ENCODE data around the gene RFX8. TPM values are rescaled to one million over a fixed set of nuclear protein-coding genes. Genes with fewer than 3 reads are reported as not detected.
A peak's percentile ranks its signal among the peaks of the same experiment; 100 is the strongest.

RFX8 gene
- total RNA-seq, 1 experiment from 2014 or later = 0.77 TPM

DNA sequence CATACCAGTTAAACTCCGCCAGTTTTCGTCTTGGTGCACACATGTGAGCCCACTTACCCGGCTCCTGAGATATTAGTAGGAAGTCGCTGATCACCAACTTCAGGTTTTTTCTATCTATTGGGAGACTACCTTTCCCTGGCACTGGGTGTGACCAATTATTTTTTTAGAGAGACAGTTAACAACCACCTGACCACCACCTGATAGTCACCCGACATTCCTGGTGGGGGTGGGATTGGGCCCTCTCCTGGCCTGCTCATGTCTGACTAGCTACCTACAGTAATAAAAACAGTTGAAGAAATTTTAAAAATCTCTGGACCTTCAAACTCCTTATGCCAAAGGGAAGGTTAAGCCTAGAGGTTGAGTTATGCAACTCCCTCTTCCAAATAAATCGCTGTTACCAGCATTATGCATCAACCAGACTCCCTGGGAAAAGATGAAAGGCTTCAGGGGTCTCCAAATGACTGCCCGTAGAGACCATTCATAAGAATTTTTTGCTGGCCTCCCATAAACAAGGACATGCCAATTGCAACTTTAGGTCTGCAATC, 115.4 kb downstream of the RFX8 start:
- CTCF ChIA-PET = no interaction called here
- Histone ChIP-seq H3K79me2 (ENCODE audit: low read length) (no peaks in the 10 kb centered on the region), H3K4me3 (ENCODE audit: low read length) (no peak overlapping the region), H2AFZ (ENCODE audit: low read length) (no peak overlapping the region), H3K9me3 (ENCODE audit: low read length) (no peaks in the 10 kb centered on the region), H3K9me2 (replicated peaks; ENCODE audit: low read length) (no peaks in the 10 kb centered on the region), H3K36me3 (ENCODE audit: low read depth, low read length) (no peaks in the 10 kb centered on the region), H3K4me2 (ENCODE audit: low read length) (peak overlapping the region; percentile 49), H3K27ac (ENCODE audit: low read length) (peak overlapping the region; percentile 88), H3F3A (ENCODE audit: low read length, unreplicated experiment) (no peaks in the 10 kb centered on the region), H3K4me1 (ENCODE audit: insufficient read depth, low read length) (peaks cover 61% of the 10 kb centered on the region), H3K9ac (ENCODE audit: low read length) (peak overlapping the region; percentile 61), H4K20me1 (ENCODE audit: low read length) (no peaks in the 10 kb centered on the region), H3K27me3 (ENCODE audit: low read length) (no peaks in the 10 kb centered on the region)
- no peak for DNase-seq
- no TSS peak for BruUV-seq (replicated peaks)
- POLR2A ChIA-PET (ENCODE audit: unreplicated experiment) = no interaction called here
- intact Hi-C loops (cut with micrococcal nuclease) = no loop called here
- TF ChIP-seq, protein P1, sequence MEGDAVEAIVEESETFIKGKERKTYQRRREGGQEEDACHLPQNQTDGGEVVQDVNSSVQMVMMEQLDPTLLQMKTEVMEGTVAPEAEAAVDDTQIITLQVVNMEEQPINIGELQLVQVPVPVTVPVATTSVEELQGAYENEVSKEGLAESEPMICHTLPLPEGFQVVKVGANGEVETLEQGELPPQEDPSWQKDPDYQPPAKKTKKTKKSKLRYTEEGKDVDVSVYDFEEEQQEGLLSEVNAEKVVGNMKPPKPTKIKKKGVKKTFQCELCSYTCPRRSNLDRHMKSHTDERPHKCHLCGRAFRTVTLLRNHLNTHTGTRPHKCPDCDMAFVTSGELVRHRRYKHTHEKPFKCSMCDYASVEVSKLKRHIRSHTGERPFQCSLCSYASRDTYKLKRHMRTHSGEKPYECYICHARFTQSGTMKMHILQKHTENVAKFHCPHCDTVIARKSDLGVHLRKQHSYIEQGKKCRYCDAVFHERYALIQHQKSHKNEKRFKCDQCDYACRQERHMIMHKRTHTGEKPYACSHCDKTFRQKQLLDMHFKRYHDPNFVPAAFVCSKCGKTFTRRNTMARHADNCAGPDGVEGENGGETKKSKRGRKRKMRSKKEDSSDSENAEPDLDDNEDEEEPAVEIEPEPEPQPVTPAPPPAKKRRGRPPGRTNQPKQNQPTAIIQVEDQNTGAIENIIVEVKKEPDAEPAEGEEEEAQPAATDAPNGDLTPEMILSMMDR (conservative IDR thresholded peaks at IDR 0.05; ENCODE audit: low read depth, low read length) = no peak
- TF ChIP-seq EZH2 (IDR thresholded peaks at IDR 0.05; ENCODE audit: low read length, unreplicated experiment) = no peak
- ATAC-seq = no peak

DNA sequence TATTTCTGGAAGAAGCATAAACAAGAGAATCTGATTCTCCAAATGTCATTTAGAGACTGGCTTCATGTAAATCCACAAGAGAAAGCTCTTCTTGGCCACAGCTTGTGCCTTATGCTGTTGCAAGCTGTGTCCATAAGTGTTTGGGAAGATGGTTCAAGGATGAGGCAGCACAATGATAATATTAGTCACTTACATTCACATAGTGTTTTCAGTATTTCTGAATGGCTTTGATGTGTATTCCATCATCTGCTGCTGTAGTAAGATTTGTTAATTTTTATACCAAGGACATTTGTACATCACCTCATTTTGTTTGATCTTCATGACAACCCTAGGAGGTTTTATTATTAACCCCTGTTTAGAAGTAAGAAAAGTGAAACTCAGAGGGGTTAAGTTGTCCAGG, 117.5 kb downstream of the RFX8 start:
- peak overlapping the region; percentile 94 for H3K27ac ChIP-seq (ENCODE audit: low read length)
- intact Hi-C loops (cut with micrococcal nuclease) = no loop called here

DNA sequence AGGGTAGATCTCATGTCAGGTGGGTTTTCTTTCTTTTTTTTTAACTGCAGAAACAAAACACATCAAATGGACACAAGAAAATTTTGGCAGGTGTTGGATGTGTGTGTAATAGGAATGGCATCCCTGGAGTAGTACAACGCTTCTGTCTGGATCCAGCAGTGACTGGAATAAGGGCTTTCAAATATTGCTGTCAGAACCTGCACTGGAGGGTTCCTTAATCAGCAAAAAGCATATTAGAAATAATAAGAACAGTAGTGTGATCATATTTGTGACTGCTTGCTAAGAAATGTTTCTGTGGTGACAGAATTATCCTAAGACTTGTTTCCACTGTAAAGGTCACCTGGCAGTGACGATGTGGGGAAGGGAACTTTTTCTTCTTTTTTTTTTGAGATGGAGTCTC, 118.4 kb downstream of the RFX8 start:
- TF ChIP-seq EZH2 (IDR thresholded peaks at IDR 0.05; ENCODE audit: low read length, unreplicated experiment) = no peak
- TF ChIP-seq, protein P1 (conservative IDR thresholded peaks at IDR 0.05; ENCODE audit: low read depth, low read length) = no peak
- TF ChIP-seq EZH2phosphoT487 (IDR thresholded peaks at IDR 0.05; ENCODE audit: borderline replicate concordance, low read length) = no peak
- Histone ChIP-seq H4K20me1 (ENCODE audit: low read length) (no peaks in the 10 kb centered on the region), H3K79me2 (ENCODE audit: low read length) (no peaks in the 10 kb centered on the region), H3K4me3 (ENCODE audit: low read length) (no peak overlapping the region), H3K4me2 (ENCODE audit: low read length) (peak overlapping the region; percentile 56), H3K9ac (ENCODE audit: low read length) (peak overlapping the region; percentile 73), H3F3A (ENCODE audit: low read length, unreplicated experiment) (no peaks in the 10 kb centered on the region), H3K36me3 (ENCODE audit: low read depth, low read length) (no peaks in the 10 kb centered on the region), H3K9me2 (replicated peaks; ENCODE audit: low read length) (no peaks in the 10 kb centered on the region), H3K9me3 (ENCODE audit: low read length) (no peaks in the 10 kb centered on the region), H3K27me3 (ENCODE audit: low read length) (no peaks in the 10 kb centered on the region), H3K4me1 (ENCODE audit: insufficient read depth, low read length) (peaks cover 57% of the 10 kb centered on the region), H3K27ac (ENCODE audit: low read length) (peak overlapping the region; percentile 94), H2AFZ (ENCODE audit: low read length) (no peak overlapping the region)
- ChIA-PET CTCF (no interaction called here), POLR2A (ENCODE audit: unreplicated experiment) (no interaction called here)
- intact Hi-C loops (cut with micrococcal nuclease) = no loop called here
- DNase-seq = peak; percentile 82
- no TSS peak for BruUV-seq (replicated peaks)
- peak; percentile 50 for ATAC-seq

More for the DNA sequence above, 117.5 kb downstream of the RFX8 start:
- no peak overlapping the region for H2AFZ ChIP-seq (ENCODE audit: low read length)
- H3K4me2 ChIP-seq (ENCODE audit: low read length) = no peak overlapping the region
- no peaks in the 10 kb centered on the region for H3K9me2 ChIP-seq (replicated peaks; ENCODE audit: low read length)
- no peak for DNase-seq
- no peaks in the 10 kb centered on the region for H4K20me1 ChIP-seq (ENCODE audit: low read length)
- no peaks in the 10 kb centered on the region for H3K79me2 ChIP-seq (ENCODE audit: low read length)
- no peak overlapping the region for H3K9ac ChIP-seq (ENCODE audit: low read length)
- CTCF ChIA-PET = no interaction called here
- TF ChIP-seq EZH2phosphoT487 (IDR thresholded peaks at IDR 0.05; ENCODE audit: borderline replicate concordance, low read length) (no peak), EZH2 (IDR thresholded peaks at IDR 0.05; ENCODE audit: low read length, unreplicated experiment) (no peak)
- TF ChIP-seq, protein P1 (conservative IDR thresholded peaks at IDR 0.05; ENCODE audit: low read depth, low read length) = no peak
- peaks cover 62% of the 10 kb centered on the region for H3K4me1 ChIP-seq (ENCODE audit: insufficient read depth, low read length)
- no peaks in the 10 kb centered on the region for H3F3A ChIP-seq (ENCODE audit: low read length, unreplicated experiment)
- no peak overlapping the region for H3K4me3 ChIP-seq (ENCODE audit: low read length)
- ATAC-seq = no peak
- no TSS peak for BruUV-seq (replicated peaks)
- H3K9me3 ChIP-seq (ENCODE audit: low read length) = no peaks in the 10 kb centered on the region
- H3K27me3 ChIP-seq (ENCODE audit: low read length) = no peaks in the 10 kb centered on the region
- H3K36me3 ChIP-seq (ENCODE audit: low read depth, low read length) = no peaks in the 10 kb centered on the region
- POLR2A ChIA-PET (ENCODE audit: unreplicated experiment) = no interaction called here

Data from PC-3 (cell line).